NCI-H2107 treated with DMSO at 0.1 percent for 48 hours (cell line): Measurements from ENCODE around the gene FSTL4.

Source experiments
- DNase-seq: peaks from one replicate; lab custom pipeline; 2025; ENCODE audit not compliant: unreplicated experiment; lab: John Stamatoyannopoulos, UW

The FSTL4 gene

GRCh38 chr5:133309166-133309795, 303.1 kb downstream of the FSTL4 start:
- no peak for DNase-seq

DNA sequence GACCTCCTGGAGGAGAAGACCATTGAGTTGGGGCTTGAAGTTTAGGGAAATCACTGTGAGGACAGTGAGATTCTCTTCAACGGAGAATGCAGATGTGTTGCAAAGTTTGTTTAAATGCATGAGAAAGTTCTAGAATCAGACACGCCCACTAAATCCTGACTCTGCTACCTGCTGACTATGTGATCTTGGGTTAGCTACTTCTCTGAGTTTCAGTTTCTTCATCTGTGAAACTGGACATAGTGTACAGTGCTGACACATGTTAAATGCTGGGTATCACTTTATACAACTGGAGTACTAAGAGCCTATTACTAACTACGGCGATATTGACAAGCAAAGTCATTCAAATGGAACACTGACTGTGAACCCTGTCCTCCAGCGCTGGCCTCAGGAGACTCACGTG, 305.1 kb downstream of the FSTL4 start:
- no peak for DNase-seq

GRCh38 chr5:133304707-133305216, 307.6 kb downstream of the FSTL4 start:
- DNase-seq, result no peak

GRCh38 chr5:133304178-133304577, 308.2 kb downstream of the FSTL4 start:
- DNase-seq, result no peak

- no peak for DNase-seq
Measured at GRCh38 chr5:133303298-133303697, 309.0 kb downstream of the FSTL4 start.

DNA sequence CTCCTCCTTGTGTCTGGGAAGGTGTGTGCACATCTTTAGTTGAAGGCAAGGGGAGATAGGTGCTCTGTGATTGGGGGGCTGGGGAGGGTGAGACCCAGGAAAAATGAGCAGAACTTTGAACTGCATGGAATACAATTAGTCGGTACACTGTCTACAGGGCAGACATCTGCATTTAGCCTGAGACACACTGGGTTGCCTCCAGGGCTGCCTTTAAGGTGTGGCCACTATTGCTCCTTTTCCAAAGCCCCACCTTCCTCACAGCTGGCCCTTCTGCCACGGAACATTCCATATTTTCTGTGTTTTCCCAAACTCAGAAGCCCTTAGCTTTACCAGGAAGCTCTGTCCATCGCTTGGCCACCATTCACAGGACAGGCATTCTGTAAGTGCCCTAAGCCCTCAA, 312.6 kb downstream of the FSTL4 start:
- DNase-seq, result no peak

DNA sequence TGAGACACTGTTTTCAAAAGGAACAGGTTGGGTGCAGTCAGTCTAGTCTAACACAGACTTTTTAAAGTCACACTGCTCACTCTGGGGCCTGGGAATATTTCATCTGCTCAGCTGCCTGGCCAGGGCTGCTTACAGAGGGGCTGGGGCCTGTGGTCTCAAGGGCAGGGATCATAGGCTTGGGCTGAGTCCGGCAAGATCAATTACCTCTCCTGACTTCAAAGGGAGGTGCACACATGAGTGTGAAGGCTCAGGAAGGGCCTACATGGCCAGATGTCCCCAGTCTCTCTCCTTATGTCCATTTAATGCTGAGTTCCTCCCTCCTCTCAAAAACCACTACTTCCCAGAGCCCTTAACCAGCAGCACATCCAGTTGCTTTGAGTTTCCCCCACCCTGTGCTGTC, 313.3 kb downstream of the FSTL4 start:
- no peak for DNase-seq

DNA sequence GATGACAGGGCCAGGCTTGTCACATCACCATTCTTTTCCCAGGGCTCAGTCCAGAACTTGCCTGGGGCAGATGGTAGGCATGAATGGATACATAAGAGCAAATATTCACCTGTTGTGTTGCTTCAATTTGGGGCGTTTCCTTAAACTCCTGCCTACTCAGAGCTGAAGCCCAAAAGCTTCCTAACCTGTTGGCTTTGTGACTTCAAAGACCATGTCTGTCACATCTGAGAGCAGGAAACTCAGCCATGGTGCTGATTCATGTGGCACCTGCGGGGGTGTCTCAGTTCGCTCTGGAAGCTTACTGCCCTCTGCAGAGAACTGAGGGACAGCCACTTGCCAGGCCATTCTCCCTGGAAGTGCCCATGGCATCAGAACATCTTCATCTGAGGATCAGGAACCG, 313.9 kb downstream of the FSTL4 start:
- DNase-seq, result no peak

DNA sequence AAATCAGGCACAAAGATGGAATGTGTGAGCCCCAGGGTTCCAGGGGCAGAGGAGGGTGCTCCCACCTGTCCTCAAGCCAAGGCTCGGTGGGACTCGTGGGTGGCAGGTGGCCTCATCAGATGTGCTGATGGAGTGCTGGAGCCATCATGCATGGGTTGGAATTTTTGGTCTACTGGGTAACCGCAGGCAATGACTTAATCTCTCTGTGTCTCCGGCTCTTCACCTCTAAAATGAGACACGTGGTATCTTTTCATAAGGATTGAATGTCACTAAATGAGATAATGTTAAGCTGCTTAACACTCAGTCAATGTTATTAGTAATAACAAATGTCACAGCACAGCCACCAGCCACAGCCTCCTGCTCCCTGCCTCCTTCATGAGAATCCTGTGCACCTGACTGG, 315.0 kb downstream of the FSTL4 start:
- DNase-seq, result no peak

- DNase-seq, result no peak
Measured at GRCh38 chr5:133296624-133297023, 315.7 kb downstream of the FSTL4 start.

GRCh38 chr5:133295520-133295919, 316.8 kb downstream of the FSTL4 start:
- DNase-seq, result no peak

GRCh38 chr5:133294380-133294779, 318.0 kb downstream of the FSTL4 start:
- DNase-seq, result no peak

DNA sequence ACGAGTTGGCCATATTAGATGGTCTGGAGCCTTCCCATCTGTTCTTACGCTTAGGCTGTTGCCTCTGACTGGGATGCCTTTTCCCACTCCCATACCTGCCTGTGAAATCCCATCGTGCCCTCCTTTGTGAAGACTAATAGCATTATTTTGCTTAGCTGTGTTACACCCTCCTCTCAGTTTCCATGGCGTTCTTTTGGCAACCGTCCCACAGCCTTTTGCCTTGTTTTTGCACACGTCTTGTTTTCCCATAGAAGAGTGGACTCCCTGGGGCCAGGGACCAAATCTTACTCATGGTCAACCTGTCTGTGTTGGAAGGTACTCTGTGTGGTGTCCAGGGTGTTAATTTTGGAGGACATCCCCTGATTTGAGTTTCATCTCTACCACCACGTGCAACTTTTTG, 318.4 kb downstream of the FSTL4 start:
- no peak for DNase-seq

DNA sequence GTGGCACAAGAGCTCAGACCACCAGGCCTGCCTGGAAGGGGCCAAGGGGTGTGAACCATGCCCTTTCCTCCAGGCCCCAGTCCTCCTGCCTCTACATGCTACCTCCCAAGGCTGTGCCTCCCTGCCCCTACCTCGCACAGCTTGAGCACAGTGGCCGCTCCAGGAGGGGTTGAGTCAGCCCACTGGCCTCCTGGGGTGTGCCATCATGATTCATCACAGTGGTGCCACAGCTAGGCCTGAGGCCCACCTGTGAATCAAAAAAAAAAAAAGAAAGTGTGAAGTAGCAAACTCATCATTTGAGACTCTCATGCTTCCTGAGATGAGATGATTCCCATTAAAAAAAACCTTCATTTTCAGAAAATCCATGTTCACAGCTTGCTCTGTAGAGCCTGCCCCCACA, 320.0 kb downstream of the FSTL4 start:
- DNase-seq, result no peak

GRCh38 chr5:133291524-133291923, 320.8 kb downstream of the FSTL4 start:
- DNase-seq, result no peak

GRCh38 chr5:133290669-133291240, 321.6 kb downstream of the FSTL4 start:
- DNase-seq, result peak; percentile 8

- no peak for DNase-seq
Measured at GRCh38 chr5:133289686-133290367, 322.5 kb downstream of the FSTL4 start.

- no peak for DNase-seq
Measured at GRCh38 chr5:133287500-133287899, 324.8 kb downstream of the FSTL4 start.

- no peak for DNase-seq
Measured at GRCh38 chr5:133286483-133286882, 325.9 kb downstream of the FSTL4 start.

- no peak for DNase-seq
Measured at GRCh38 chr5:133285583-133286021, 326.7 kb downstream of the FSTL4 start.

DNA sequence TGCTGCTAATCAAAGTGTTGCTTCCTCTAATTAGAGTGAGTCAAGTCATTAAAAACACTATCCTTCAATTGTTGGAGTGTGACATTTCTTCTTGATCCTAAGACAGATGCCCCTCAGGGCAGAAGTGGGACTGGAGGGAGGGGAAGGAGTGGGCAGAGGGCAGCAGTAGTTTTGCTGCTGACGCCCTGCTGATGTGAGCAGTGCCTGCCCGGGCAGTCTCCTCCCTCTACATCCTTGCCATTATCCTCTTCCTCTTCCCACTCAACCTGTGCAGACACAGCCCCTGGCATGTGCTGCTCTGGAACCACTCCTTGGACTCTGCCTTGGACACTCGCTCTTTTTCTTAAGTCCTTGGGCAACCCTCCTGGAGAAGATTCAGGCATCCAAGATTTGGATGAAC, 328.0 kb downstream of the FSTL4 start:
- DNase-seq, result no peak

DNA sequence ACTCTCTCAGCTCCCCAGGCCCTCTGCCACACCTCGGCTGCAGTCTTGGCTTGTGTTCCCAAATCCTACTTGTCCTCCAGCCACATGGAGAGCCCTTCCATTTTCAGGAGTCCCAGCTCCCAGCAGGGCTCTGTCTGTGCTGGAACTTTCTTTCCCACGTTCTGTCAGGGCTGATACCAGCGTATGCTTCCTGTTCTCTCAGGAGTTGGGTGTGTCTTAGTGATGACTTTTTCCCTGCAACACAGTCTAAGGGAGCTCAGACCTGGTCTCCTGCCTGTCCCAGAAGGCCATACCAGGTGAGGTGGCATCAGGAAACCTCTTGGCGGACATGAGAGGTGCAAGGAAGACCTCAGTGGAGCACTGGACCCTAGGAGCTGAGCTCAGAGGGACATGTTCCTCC, 334.0 kb downstream of the FSTL4 start:
- no peak for DNase-seq
